PFSK-1 (cell line): Measurements from ENCODE around the gene CD55.

ENCODE experiments used
- POLR2AphosphoS5 ChIP-seq: IDR thresholded peaks from 2 replicates; pipeline ENCODE4 v1.6.1; 2012; ENCODE audit warnings: low read depth, mild to moderate bottlenecking, control low read depth, low read length, moderate library complexity
- REST ChIP-seq, 2 experiments: IDR thresholded peaks; 2 replicates each; pipeline versions ENCODE4 v1.6.1 to v1.8.0; 2011 to 2012; ENCODE audit warnings: low read depth in 2 of 2, low read length in 2 of 2, control low read depth in 1 of 2, inconsistent platforms in 1 of 2, mild to moderate bottlenecking in 1 of 2, moderate library complexity in 1 of 2; ENCODE audit not compliant: insufficient read depth in 1 of 2
- SIN3A ChIP-seq: IDR thresholded peaks from 2 replicates; pipeline ENCODE4 v1.6.1; 2012; ENCODE audit warnings: mild to moderate bottlenecking, low read length, moderate library complexity, borderline replicate concordance; ENCODE audit not compliant: insufficient read depth

GRCh38 chr1:207346513-207346912 is 25.0 kb downstream of the CD55 start:
- no peak for TF ChIP-seq SIN3A
- TF ChIP-seq REST (IDR thresholded peaks at IDR 0.05; ENCODE audit: insufficient read depth in 1 of 2, low read depth in 2 of 2, low read length in 2 of 2), result no peak
- TF ChIP-seq POLR2AphosphoS5, result no peak
